GM12872 (cell line): ENCODE results near the gene TMEM185A.

Experiments
- TF ChIP-seq, protein P1 (sequence below): IDR thresholded peaks from 3 replicates; pipeline ENCODE4 v1.5.1; 2011; ENCODE audit warnings: low read depth, mild to moderate bottlenecking, low read length, moderate library complexity; ENCODE audit not compliant: insufficient read depth

Gene TMEM185A

DNA sequence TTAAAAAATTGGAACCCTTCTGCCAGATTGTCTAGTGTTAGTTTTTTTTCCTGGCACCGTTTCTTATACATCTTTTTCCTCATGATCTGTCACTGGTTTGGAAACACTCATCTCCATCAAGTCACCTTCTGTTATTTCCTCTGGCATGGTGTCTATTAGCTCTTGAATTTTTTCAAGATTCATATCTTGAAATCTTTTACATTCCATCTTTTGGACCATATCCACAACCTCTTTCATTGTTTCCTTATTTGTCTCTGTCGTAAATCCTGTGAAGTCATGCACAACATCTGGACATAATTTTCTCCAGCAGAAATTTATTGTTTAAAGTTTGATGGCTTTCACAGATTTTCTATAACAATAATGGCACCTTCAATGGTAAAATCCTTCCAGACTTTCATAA, 10.2 kb upstream of the TMEM185A start:
- TF ChIP-seq, protein P1, sequence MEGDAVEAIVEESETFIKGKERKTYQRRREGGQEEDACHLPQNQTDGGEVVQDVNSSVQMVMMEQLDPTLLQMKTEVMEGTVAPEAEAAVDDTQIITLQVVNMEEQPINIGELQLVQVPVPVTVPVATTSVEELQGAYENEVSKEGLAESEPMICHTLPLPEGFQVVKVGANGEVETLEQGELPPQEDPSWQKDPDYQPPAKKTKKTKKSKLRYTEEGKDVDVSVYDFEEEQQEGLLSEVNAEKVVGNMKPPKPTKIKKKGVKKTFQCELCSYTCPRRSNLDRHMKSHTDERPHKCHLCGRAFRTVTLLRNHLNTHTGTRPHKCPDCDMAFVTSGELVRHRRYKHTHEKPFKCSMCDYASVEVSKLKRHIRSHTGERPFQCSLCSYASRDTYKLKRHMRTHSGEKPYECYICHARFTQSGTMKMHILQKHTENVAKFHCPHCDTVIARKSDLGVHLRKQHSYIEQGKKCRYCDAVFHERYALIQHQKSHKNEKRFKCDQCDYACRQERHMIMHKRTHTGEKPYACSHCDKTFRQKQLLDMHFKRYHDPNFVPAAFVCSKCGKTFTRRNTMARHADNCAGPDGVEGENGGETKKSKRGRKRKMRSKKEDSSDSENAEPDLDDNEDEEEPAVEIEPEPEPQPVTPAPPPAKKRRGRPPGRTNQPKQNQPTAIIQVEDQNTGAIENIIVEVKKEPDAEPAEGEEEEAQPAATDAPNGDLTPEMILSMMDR = no peak

DNA sequence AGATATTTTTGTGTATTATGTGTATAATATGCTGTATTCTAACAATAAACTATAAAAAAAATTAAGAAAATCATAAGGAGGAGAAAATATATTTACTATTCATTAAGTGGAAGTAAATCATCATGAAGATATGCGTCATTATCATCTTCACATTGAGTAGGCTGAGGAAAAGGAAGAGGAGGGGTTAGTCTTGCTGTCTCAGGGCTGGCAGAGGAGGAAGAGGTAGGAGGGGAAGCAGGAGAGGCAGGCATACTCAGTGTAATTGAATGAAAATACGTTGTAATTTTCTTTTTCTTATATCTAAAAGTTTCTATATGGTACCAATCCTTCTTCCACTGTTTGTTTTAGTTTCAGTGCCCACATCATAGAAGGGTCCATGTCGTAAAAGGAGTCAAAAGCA, 9.8 kb upstream of the TMEM185A start:
- TF ChIP-seq, protein P1 = no peak

DNA sequence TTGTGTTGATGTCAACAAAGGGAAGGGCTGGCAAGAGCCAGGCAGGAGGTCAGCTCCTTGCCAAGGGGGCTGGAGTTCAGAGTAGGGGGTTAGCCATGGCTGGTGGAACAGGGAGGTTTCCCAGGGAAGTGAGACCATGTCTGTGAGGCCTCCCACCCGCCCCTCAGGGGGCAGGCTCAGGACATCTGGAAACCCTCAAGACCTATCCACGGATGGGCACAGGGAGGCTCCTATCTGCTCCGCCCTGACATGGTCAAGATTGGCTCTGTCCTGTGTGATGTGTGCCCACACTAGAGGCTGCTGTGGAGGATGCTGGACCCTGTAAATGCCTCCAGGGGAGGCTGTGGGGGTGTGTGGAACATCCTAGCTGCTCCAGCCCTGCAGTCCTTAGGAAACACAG, 8.0 kb upstream of the TMEM185A start:
- TF ChIP-seq, protein P1 = no peak

DNA sequence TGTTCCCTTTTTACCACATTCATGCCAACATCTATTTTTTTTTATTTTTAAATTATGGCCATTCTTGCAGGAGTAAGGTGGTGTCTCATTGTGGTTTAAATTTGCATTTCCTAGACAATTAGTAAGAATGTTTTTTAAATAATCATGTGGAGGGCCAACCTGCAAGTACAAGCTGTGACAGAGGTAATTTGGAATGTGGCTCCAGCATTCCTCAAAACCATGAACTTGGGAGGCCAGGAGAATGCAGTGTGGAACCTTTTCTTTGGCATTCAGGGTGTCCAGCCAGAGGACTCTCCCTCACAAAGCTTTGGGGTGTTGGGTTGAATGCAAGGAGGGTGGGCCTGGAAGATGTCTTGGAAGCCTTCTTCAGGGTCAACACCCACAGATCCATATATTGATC, 7.3 kb upstream of the TMEM185A start:
- TF ChIP-seq, protein P1 = no peak

DNA sequence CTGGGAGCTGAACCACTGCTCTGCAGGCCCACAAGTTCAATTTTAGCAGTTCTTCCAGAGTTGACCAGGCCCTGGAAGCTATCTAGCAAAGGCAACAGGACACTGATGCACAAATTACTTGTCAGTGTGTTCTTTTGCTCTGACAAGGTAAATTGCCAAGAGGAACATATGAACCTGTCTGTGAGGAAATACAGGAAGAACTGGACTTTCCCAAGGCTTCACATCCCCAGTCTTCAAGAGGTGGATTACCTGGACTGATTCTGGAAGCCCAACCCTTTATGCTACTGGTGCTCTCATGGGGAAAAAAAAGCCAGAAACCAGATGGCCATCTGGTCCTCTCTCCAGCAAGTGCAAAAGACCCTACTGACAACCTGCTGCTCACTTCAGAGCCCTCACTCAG, 1.9 kb upstream of the TMEM185A start:
- TF ChIP-seq, protein P1 = no peak

DNA sequence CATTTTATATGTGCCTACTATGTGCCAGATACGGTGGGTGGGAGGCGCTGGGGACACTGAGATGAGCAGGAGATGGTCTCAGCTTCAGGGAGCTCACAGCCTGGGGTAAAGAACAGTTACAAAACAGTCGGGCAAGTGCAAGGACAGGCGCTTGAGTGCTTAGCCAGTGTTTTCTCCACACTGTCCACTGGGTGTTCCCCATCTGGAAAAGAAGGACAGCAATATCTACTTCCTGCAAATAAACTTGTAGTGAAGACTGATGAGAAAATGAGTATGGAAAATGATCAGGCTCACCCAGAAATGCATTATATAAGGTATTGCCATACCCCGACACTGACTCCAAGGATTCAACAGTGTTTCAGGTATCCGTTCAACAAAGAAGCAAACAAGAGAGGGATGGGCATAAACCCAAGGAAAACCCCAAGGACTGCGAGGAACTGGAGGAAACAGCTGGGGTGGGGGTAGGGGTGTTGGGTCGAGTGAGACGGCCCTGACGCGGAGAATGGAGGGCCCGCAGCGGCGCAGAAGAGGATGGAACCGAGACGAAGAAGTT, 835 bp downstream of the TMEM185A start:
- TF ChIP-seq, protein P1 = no peak

DNA sequence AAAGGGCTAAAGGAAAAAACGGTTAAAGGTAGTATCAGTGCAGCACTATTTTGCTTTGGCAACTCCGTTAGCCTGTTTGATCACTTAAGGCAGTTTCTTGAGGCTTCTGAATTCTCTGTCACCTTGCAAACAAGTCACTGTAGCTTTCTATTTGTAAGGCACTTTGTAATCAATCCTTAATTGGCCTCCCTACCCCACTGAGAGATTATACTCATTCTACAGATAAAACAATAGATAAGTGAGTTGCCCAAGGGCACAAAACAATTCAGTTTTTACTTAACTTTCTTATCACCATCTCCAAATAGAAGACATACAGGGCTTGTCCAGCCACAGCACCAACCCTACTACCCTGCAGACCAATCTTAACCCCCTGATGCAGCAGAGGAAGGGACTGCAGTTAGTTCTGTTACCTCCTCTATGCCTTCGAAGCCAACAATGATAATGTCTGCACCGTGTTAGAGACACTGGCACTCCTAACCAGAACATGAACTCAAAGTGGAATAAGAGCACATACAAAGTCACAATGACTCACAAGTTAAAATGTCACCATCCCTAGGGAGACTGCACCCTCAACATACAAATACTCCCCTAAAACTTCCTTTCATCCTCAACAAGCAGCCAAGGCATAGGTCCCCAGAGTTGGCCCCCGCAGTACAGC, 1.7 kb downstream of the TMEM185A start:
- TF ChIP-seq, protein P1 = no peak
